ENCODE results near the gene KRT73.

The KRT73 gene

GRCh38 chr12:52659395-52659794 lies 41.0 kb upstream of the KRT73 start:
- H3K36me3 ChIP-seq (ENCODE audit: low read depth): no peaks in the 10 kb centered on the region
- no peaks in the 10 kb centered on the region for H3K27me3 ChIP-seq (ENCODE audit: insufficient read depth, poor library complexity, severe bottlenecking)
- DNase-seq (ENCODE audit: low spot score): no peak
- H3K4me1 ChIP-seq (ENCODE audit: insufficient read depth, poor library complexity, severe bottlenecking): peaks cover 7% of the 10 kb centered on the region
- H3K27ac ChIP-seq (ENCODE audit: poor library complexity, severe bottlenecking): no peak overlapping the region
- H3K4me3 ChIP-seq (ENCODE audit: severe bottlenecking): no peak overlapping the region
- TF ChIP-seq, protein P1, sequence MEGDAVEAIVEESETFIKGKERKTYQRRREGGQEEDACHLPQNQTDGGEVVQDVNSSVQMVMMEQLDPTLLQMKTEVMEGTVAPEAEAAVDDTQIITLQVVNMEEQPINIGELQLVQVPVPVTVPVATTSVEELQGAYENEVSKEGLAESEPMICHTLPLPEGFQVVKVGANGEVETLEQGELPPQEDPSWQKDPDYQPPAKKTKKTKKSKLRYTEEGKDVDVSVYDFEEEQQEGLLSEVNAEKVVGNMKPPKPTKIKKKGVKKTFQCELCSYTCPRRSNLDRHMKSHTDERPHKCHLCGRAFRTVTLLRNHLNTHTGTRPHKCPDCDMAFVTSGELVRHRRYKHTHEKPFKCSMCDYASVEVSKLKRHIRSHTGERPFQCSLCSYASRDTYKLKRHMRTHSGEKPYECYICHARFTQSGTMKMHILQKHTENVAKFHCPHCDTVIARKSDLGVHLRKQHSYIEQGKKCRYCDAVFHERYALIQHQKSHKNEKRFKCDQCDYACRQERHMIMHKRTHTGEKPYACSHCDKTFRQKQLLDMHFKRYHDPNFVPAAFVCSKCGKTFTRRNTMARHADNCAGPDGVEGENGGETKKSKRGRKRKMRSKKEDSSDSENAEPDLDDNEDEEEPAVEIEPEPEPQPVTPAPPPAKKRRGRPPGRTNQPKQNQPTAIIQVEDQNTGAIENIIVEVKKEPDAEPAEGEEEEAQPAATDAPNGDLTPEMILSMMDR (IDR thresholded peaks at IDR 0.05; ENCODE audit: poor library complexity, severe bottlenecking): no peak
- no peaks in the 10 kb centered on the region for H3K9me3 ChIP-seq (ENCODE audit: severe bottlenecking)
- no peak for ATAC-seq (ENCODE audit: low read depth)

DNA sequence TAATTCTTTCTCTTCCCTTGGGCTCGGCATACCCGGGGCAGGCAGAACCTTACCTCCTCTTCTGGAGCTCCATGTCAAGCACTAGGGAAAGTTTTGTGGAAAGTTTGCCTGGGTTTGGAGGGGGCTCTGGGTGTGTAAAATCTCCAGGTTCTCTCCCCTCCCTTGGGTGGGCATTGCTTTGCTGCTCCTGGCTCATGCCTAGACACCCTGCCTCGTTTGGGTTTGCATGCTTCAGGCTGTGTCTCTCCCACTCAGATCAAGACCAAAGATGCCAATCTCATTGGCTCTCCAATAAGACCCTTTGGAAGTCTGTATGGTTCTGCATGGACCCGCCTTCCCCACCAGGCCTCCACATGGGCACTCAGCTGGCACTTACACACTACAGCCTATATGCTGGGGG lies 39.8 kb upstream of the KRT73 start:
- H3K36me3 ChIP-seq (ENCODE audit: low read depth): no peaks in the 10 kb centered on the region
- H3K27ac ChIP-seq (ENCODE audit: poor library complexity, severe bottlenecking): no peak overlapping the region
- H3K9me3 ChIP-seq (ENCODE audit: severe bottlenecking): no peaks in the 10 kb centered on the region
- DNase-seq (ENCODE audit: low spot score) (no peak), ATAC-seq (ENCODE audit: low read depth) (no peak)
- H3K4me3 ChIP-seq (ENCODE audit: severe bottlenecking): no peak overlapping the region
- peaks cover 7% of the 10 kb centered on the region for H3K4me1 ChIP-seq (ENCODE audit: insufficient read depth, poor library complexity, severe bottlenecking)
- no peaks in the 10 kb centered on the region for H3K27me3 ChIP-seq (ENCODE audit: insufficient read depth, poor library complexity, severe bottlenecking)
- TF ChIP-seq, protein P1 (IDR thresholded peaks at IDR 0.05; ENCODE audit: poor library complexity, severe bottlenecking): no peak

DNA sequence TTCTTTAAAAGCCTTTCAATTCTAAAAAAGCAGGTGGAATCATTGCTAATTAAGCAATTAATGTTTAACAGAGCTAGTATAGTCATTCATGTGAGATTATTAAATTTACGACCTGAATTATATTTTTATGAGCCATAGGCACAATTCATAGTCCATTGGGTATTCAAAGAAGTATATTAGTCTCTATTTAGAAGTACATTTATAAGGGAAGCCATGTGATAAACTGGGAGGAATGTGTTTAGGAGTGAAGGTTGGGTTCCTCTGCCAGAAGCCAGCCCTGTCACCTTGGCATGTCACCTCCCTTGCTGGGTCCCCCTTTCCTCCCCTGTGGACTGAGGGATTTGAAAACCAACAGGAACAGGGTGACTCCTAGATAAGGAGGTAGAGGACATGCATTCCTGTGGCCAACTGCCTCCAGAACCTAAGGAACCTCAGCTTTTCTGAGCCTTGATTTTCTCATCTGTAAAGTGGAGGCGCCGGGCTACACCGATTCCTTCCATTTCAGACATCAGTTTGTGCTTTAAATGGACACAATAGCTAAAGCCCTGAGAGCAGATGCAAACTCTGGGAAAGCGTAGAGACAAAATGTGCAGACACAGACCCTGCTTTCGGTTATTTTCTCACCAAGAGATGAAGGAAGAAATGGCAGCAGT lies 39.0 kb upstream of the KRT73 start:
- ATAC-seq (ENCODE audit: low read depth): no peak

GRCh38 chr12:52656616-52657015 lies 38.3 kb upstream of the KRT73 start:
- H3K4me1 ChIP-seq (ENCODE audit: insufficient read depth, poor library complexity, severe bottlenecking): peaks cover 7% of the 10 kb centered on the region
- TF ChIP-seq, protein P1 (IDR thresholded peaks at IDR 0.05; ENCODE audit: poor library complexity, severe bottlenecking): no peak
- DNase-seq (ENCODE audit: low spot score): no peak
- no peak for ATAC-seq (ENCODE audit: low read depth)
- no peaks in the 10 kb centered on the region for H3K9me3 ChIP-seq (ENCODE audit: severe bottlenecking)
- no peaks in the 10 kb centered on the region for H3K36me3 ChIP-seq (ENCODE audit: low read depth)
- H3K27me3 ChIP-seq (ENCODE audit: insufficient read depth, poor library complexity, severe bottlenecking): no peaks in the 10 kb centered on the region
- no peak overlapping the region for H3K27ac ChIP-seq (ENCODE audit: poor library complexity, severe bottlenecking)
- no peak overlapping the region for H3K4me3 ChIP-seq (ENCODE audit: severe bottlenecking)

More for the DNA sequence above, 39.0 kb upstream of the KRT73 start:
- TF ChIP-seq, protein P1 (IDR thresholded peaks at IDR 0.05; ENCODE audit: poor library complexity, severe bottlenecking): no peak
- Histone ChIP-seq H3K9me3 (ENCODE audit: severe bottlenecking) (no peaks in the 10 kb centered on the region), H3K4me1 (ENCODE audit: insufficient read depth, poor library complexity, severe bottlenecking) (peaks cover 7% of the 10 kb centered on the region), H3K36me3 (ENCODE audit: low read depth) (no peaks in the 10 kb centered on the region), H3K4me3 (ENCODE audit: severe bottlenecking) (no peak overlapping the region), H3K27ac (ENCODE audit: poor library complexity, severe bottlenecking) (no peak overlapping the region), H3K27me3 (ENCODE audit: insufficient read depth, poor library complexity, severe bottlenecking) (no peaks in the 10 kb centered on the region)
- DNase-seq (ENCODE audit: low spot score): no peak

GRCh38 chr12:52655720-52656124 lies 37.4 kb upstream of the KRT73 start:
- Histone ChIP-seq H3K4me3 (ENCODE audit: severe bottlenecking) (no peak overlapping the region), H3K27me3 (ENCODE audit: insufficient read depth, poor library complexity, severe bottlenecking) (no peaks in the 10 kb centered on the region), H3K27ac (ENCODE audit: poor library complexity, severe bottlenecking) (no peak overlapping the region), H3K9me3 (ENCODE audit: severe bottlenecking) (no peaks in the 10 kb centered on the region), H3K4me1 (ENCODE audit: insufficient read depth, poor library complexity, severe bottlenecking) (peaks cover 7% of the 10 kb centered on the region), H3K36me3 (ENCODE audit: low read depth) (no peaks in the 10 kb centered on the region)
- ATAC-seq (ENCODE audit: low read depth) (peak; percentile 59), DNase-seq (ENCODE audit: low spot score) (no peak)
- TF ChIP-seq, protein P1 (IDR thresholded peaks at IDR 0.05; ENCODE audit: poor library complexity, severe bottlenecking): no peak

Data from RWPE2 (cell line).